ENCODE results near the gene COL27A1.

Gene COL27A1

GRCh38 chr9:114206221-114206789 lies 51.0 kb downstream of the COL27A1 start:
- DNase-seq (ENCODE audit: low read depth in 2 of 2): no peak

GRCh38 chr9:114207034-114207810 lies 51.9 kb downstream of the COL27A1 start:
- no peak for DNase-seq (ENCODE audit: low read depth in 2 of 2)

DNA sequence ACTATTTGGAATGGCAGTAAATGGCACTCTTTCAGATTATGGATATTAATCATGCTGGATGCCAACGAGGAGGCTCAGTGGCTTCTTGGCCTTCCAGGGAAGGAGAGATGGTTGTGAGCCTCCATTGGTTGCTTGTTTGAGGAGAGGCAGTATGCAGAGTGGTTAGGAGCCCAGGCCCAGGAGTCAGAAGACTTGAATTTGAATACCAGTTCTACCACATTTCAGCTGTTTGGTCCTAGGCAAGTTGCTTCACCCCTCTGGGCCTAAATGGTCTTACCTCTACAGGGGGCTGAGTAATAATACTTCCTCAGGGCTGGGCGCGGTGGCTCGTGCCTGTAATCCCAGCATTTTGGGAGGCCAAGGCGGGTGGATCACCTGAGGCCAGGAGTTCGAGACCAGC lies 52.5 kb downstream of the COL27A1 start:
- no peak for DNase-seq (ENCODE audit: low read depth in 2 of 2)

DNA sequence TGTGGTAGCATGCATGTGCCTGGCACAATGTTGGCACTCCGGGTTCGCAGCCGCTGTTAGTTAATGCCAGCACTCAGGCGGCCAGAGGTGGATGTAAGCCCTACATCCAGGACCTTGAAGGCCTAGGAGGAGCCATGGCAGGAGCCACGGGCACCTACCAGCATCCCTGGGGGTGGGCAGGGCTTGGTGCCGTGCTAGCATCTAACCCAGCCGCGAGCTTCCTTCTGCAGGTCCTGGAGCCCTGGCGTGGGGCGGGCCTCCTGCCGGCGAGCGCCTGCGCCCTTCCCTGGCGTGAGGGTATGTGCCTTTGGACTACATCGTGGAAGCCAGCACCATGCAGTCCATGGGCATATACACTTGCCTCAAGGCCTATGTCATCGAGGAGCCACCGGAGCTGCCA lies 53.8 kb downstream of the COL27A1 start:
- no peak for DNase-seq (ENCODE audit: low read depth in 2 of 2)

DNA sequence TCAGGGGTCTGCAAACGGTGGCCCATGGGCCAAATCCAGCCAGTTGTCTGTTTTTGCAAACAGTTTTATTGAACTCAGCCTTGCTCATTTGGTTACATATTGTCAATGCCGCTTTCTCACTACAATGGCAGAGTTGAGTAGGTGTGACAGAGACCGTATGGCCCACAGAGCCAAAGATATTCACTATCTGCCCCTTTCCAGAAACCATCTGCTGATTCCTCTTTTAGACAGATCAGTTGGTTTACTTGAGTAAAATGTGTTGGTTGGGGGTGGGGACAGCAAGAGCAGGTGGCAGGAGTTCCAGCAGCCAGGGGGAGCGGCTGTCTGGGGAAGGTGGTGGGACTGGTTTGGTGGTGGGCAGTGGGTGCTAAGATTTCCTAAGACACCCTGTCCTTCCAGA lies 54.8 kb downstream of the COL27A1 start:
- DNase-seq (ENCODE audit: low read depth in 2 of 2): no peak

GRCh38 chr9:114210691-114211276 lies 55.4 kb downstream of the COL27A1 start:
- DNase-seq (ENCODE audit: low read depth in 2 of 2): no peak

DNA sequence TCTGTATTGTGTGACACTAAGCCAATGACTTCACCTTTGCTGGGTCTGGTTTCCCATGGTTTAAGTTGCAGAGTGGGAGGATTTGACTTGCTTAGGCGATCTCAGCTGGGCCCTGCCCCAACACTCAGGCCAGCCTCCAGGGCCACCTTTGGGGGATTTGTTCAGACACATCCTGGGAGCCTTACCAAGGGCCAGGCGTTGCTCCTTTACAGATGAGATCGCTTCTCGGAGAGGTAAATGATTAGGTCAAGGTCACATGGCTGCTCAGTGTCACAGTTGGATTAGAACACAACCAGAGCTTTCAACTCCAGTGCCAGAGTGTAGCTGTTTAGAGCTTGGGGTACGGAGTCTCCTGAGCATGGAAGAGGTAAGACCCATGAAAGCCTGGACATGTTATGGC lies 57.5 kb downstream of the COL27A1 start:
- DNase-seq (ENCODE audit: low read depth in 2 of 2): no peak

DNA sequence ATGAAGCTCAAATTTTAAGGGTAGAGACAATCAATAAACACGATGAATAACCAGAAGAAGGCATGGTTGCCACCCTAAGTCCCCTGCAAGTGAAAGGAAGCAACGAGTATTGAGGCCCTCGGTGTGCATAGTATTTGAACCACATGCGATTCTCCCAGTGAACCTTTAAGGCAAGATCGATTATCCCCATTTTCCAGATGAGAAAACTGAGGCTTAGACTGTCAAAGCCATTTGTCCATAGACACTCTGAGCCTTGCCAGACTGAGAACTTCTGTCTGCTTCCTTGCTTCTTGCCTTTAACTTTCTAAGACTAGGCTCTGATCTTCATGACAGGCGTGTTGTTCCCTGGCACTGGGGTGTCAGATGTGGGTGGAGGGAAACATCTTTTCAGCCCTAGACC lies 58.2 kb downstream of the COL27A1 start:
- no peak for DNase-seq (ENCODE audit: low read depth in 2 of 2)

DNA sequence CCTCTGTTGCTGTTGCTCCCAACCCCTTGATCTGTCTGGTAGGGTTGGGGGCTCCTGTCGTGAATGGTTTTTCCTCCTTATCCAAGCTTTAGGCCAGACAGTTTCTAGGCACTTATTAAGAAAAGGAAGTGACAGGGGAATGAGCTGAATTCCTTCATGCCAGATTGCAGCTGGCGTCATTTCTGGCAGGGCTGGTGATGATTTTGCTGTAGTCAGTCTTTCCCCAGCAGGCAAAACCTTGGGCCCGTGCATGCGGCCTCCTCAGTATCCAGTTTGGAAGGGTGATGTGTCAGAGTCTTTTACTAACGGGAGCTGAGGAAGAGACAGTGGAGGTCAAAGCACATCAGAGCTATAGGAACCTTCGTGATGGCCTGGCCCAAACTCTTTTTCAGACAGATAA lies 58.8 kb downstream of the COL27A1 start:
- DNase-seq (ENCODE audit: low read depth in 2 of 2): no peak

GRCh38 chr9:114214686-114215414 lies 59.5 kb downstream of the COL27A1 start:
- no peak for DNase-seq (ENCODE audit: low read depth in 2 of 2)

GRCh38 chr9:114216081-114216480 lies 60.7 kb downstream of the COL27A1 start:
- no peak for DNase-seq (ENCODE audit: low read depth in 2 of 2)

DNA sequence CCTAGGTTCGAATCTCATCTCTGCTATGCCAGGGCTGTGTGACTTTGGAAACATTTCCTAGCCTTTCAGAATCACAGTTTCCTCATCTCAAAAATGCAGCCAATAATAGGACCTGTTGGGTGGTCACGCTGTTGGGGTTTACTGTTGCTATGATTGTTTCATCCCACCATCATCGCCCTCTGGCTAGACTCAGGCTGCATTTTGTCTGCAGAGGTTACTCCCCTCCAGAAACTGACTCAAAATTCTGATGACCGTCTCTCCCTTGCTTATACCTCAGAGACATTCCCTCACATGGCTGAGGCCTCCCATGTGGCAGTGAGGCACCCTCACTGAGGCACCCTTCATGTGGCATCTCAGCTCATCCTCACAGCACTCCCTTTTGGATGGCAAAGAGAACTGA lies 61.6 kb downstream of the COL27A1 start:
- no peak for DNase-seq (ENCODE audit: low read depth in 2 of 2)

- no peak for DNase-seq (ENCODE audit: low read depth in 2 of 2)
Measured at GRCh38 chr9:114218264-114219120, 63.2 kb downstream of the COL27A1 start.

DNA sequence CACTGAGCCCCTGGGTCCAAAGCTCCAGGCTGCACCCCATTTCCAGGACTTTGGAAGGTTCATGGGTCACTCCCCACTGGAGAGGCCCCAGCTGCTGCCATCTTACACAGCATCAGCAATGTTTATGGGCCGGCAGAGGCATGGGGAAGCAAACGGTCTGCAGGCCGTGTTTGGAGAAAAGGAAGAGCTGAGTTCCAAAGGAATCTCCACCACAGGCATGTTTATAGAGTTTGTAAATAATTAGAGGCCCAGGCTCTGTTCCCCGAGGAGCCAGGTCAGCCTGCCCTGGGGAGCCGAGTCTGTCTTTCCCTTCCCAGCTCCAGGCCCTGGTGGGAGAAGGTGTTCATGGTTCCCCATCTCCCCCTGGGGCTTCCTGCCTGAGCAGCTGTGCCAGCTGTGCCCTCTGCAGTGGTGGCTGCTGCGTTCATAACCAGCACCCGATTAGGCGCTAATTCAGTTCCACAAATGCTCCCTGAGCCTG lies 64.8 kb downstream of the COL27A1 start:
- DNase-seq (ENCODE audit: low read depth in 2 of 2): no peak

- DNase-seq (ENCODE audit: low read depth in 2 of 2): no peak
Measured at GRCh38 chr9:114221706-114222465, 66.5 kb downstream of the COL27A1 start.

DNA sequence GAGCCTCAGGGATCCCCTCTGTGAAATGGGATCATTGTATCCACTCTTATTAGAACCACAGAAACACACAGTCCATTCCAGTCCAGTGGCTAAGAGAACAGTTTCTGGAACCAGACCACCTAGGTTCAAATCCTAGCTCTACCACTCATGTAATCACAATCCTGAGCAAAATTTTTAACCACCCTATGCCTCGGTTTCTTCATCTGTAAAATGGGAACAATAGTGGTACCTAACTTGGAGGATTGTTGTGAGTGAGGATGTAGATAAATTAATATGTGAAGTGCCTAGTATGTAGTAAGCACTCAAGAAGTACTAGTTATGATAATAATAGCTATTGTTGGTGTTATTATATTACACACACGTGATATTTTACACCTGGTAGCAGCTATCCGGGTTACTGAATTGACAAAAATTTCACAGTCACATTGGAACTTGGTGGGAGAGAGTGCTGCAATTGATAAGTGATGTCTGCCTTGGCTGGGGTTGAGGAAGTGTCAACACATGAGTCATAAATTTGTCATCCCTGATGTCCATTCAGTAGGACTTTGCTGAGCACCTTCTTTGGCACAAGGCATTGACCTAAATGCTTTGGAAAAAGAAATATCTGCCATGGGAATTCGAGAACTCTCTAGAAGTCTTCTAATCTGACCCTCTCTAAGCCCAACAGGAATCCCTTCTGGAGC lies 68.4 kb downstream of the COL27A1 start:
- no peak for DNase-seq (ENCODE audit: low read depth in 2 of 2)

- no peak for DNase-seq (ENCODE audit: low read depth in 2 of 2)
Measured at GRCh38 chr9:114224247-114224610, 68.9 kb downstream of the COL27A1 start.

- no peak for DNase-seq (ENCODE audit: low read depth in 2 of 2)
Measured at GRCh38 chr9:114225561-114226212, 70.3 kb downstream of the COL27A1 start.

- DNase-seq (ENCODE audit: low read depth in 2 of 2): no peak
Measured at GRCh38 chr9:114226246-114227055, 71.1 kb downstream of the COL27A1 start.

All from stimulated activated CD8-positive, alpha-beta memory T cell treated with anti-CD3 and anti-CD28 coated beads, Interleukin-15, amount 100 ng/mL, for 48 hours (primary cell).